ENCODE data around the gene SMAD7.

The SMAD7 gene

GRCh38 chr18:48950536-48951447 is at the start of gene SMAD7:
SMAD7 (minus strand) TSS chr18:48950965; CDS start chr18:48950424, 541 bp downstream.
- peak; percentile 66 for DNase-seq (ENCODE audit: low read depth)
- Histone ChIP-seq H3K4me1 (ENCODE audit: control insufficient read depth, insufficient read depth, low read length) (peaks cover 39% of the 10 kb centered on the region), H3K36me3 (ENCODE audit: control insufficient read depth, insufficient read depth, low read length, severe bottlenecking) (peaks cover 5% of the 10 kb centered on the region), H3K27me3 (replicated peaks; ENCODE audit: control insufficient read depth, insufficient read depth, low read length) (no peaks in the 10 kb centered on the region), H3K9ac (ENCODE audit: low read length) (peak within 1 kb of the TSS; percentile 91), H3K4me3 (ENCODE audit: low read length) (peak within 1 kb of the TSS; percentile 91), H3K9me3 (ENCODE audit: control insufficient read depth, low read length) (no peaks in the 10 kb centered on the region)

- no peak for DNase-seq (ENCODE audit: low read depth)
- no peak overlapping the region for H3K9ac ChIP-seq (ENCODE audit: low read length)
- H3K4me3 ChIP-seq (ENCODE audit: low read length), result no peak overlapping the region
- peaks cover 23% of the 10 kb centered on the region for H3K4me1 ChIP-seq (ENCODE audit: control insufficient read depth, insufficient read depth, low read length)
- H3K36me3 ChIP-seq (ENCODE audit: control insufficient read depth, insufficient read depth, low read length, severe bottlenecking), result no peaks in the 10 kb centered on the region
- no peaks in the 10 kb centered on the region for H3K9me3 ChIP-seq (ENCODE audit: control insufficient read depth, low read length)
- H3K27me3 ChIP-seq (replicated peaks; ENCODE audit: control insufficient read depth, insufficient read depth, low read length), result no peaks in the 10 kb centered on the region
Observed at GRCh38 chr18:48999569-48999968, 48.8 kb upstream of the SMAD7 start.

GRCh38 chr18:48997985-48998831 is 47.4 kb upstream of the SMAD7 start:
- Histone ChIP-seq H3K9ac (ENCODE audit: low read length) (peak overlapping the region; percentile 56), H3K9me3 (ENCODE audit: control insufficient read depth, low read length) (no peaks in the 10 kb centered on the region), H3K27me3 (replicated peaks; ENCODE audit: control insufficient read depth, insufficient read depth, low read length) (no peaks in the 10 kb centered on the region), H3K36me3 (ENCODE audit: control insufficient read depth, insufficient read depth, low read length, severe bottlenecking) (no peaks in the 10 kb centered on the region), H3K4me3 (ENCODE audit: low read length) (peak overlapping the region; percentile 9), H3K4me1 (ENCODE audit: control insufficient read depth, insufficient read depth, low read length) (peaks cover 36% of the 10 kb centered on the region)
- peak; percentile 93 for DNase-seq (ENCODE audit: low read depth)

- Histone ChIP-seq H3K4me3 (ENCODE audit: low read length) (no peak overlapping the region), H3K36me3 (ENCODE audit: control insufficient read depth, insufficient read depth, low read length, severe bottlenecking) (no peaks in the 10 kb centered on the region), H3K9me3 (ENCODE audit: control insufficient read depth, low read length) (no peaks in the 10 kb centered on the region), H3K9ac (ENCODE audit: low read length) (peak overlapping the region; percentile 56), H3K27me3 (replicated peaks; ENCODE audit: control insufficient read depth, insufficient read depth, low read length) (no peaks in the 10 kb centered on the region), H3K4me1 (ENCODE audit: control insufficient read depth, insufficient read depth, low read length) (peaks cover 38% of the 10 kb centered on the region)
- no peak for DNase-seq (ENCODE audit: low read depth)
Observed at GRCh38 chr18:48997681-48997984, 46.9 kb upstream of the SMAD7 start.

- peak; percentile 82 for DNase-seq (ENCODE audit: low read depth)
- H3K36me3 ChIP-seq (ENCODE audit: control insufficient read depth, insufficient read depth, low read length, severe bottlenecking), result no peaks in the 10 kb centered on the region
- H3K9ac ChIP-seq (ENCODE audit: low read length), result no peak overlapping the region
- no peak overlapping the region for H3K4me3 ChIP-seq (ENCODE audit: low read length)
- H3K9me3 ChIP-seq (ENCODE audit: control insufficient read depth, low read length), result no peaks in the 10 kb centered on the region
- peaks cover 38% of the 10 kb centered on the region for H3K4me1 ChIP-seq (ENCODE audit: control insufficient read depth, insufficient read depth, low read length)
- no peaks in the 10 kb centered on the region for H3K27me3 ChIP-seq (replicated peaks; ENCODE audit: control insufficient read depth, insufficient read depth, low read length)
Observed at GRCh38 chr18:48996901-48997463, 46.2 kb upstream of the SMAD7 start.

GRCh38 chr18:48996041-48996440 is 45.3 kb upstream of the SMAD7 start:
- DNase-seq (ENCODE audit: low read depth), result no peak
- Histone ChIP-seq H3K4me3 (ENCODE audit: low read length) (no peak overlapping the region), H3K9ac (ENCODE audit: low read length) (no peak overlapping the region), H3K36me3 (ENCODE audit: control insufficient read depth, insufficient read depth, low read length, severe bottlenecking) (no peaks in the 10 kb centered on the region), H3K9me3 (ENCODE audit: control insufficient read depth, low read length) (no peaks in the 10 kb centered on the region), H3K4me1 (ENCODE audit: control insufficient read depth, insufficient read depth, low read length) (peaks cover 40% of the 10 kb centered on the region), H3K27me3 (replicated peaks; ENCODE audit: control insufficient read depth, insufficient read depth, low read length) (no peaks in the 10 kb centered on the region)

- Histone ChIP-seq H3K9me3 (ENCODE audit: control insufficient read depth, low read length) (no peaks in the 10 kb centered on the region), H3K36me3 (ENCODE audit: control insufficient read depth, insufficient read depth, low read length, severe bottlenecking) (no peaks in the 10 kb centered on the region), H3K9ac (ENCODE audit: low read length) (no peak overlapping the region), H3K4me3 (ENCODE audit: low read length) (no peak overlapping the region), H3K4me1 (ENCODE audit: control insufficient read depth, insufficient read depth, low read length) (peaks cover 49% of the 10 kb centered on the region), H3K27me3 (replicated peaks; ENCODE audit: control insufficient read depth, insufficient read depth, low read length) (no peaks in the 10 kb centered on the region)
- no peak for DNase-seq (ENCODE audit: low read depth)
Observed at GRCh38 chr18:48994926-48995835, 44.4 kb upstream of the SMAD7 start.

- peak; percentile 74 for DNase-seq (ENCODE audit: low read depth)
- H3K4me3 ChIP-seq (ENCODE audit: low read length), result peak overlapping the region; percentile 31
- H3K27me3 ChIP-seq (replicated peaks; ENCODE audit: control insufficient read depth, insufficient read depth, low read length), result no peaks in the 10 kb centered on the region
- no peaks in the 10 kb centered on the region for H3K36me3 ChIP-seq (ENCODE audit: control insufficient read depth, insufficient read depth, low read length, severe bottlenecking)
- H3K4me1 ChIP-seq (ENCODE audit: control insufficient read depth, insufficient read depth, low read length), result peaks cover 50% of the 10 kb centered on the region
- H3K9ac ChIP-seq (ENCODE audit: low read length), result peak overlapping the region; percentile 21
- no peaks in the 10 kb centered on the region for H3K9me3 ChIP-seq (ENCODE audit: control insufficient read depth, low read length)
Observed at GRCh38 chr18:48994044-48994651, 43.4 kb upstream of the SMAD7 start.

- no peak for DNase-seq (ENCODE audit: low read depth)
- H3K27me3 ChIP-seq (replicated peaks; ENCODE audit: control insufficient read depth, insufficient read depth, low read length), result no peaks in the 10 kb centered on the region
- no peaks in the 10 kb centered on the region for H3K9me3 ChIP-seq (ENCODE audit: control insufficient read depth, low read length)
- no peaks in the 10 kb centered on the region for H3K36me3 ChIP-seq (ENCODE audit: control insufficient read depth, insufficient read depth, low read length, severe bottlenecking)
- peaks cover 47% of the 10 kb centered on the region for H3K4me1 ChIP-seq (ENCODE audit: control insufficient read depth, insufficient read depth, low read length)
- peak overlapping the region; percentile 31 for H3K4me3 ChIP-seq (ENCODE audit: low read length)
- H3K9ac ChIP-seq (ENCODE audit: low read length), result peak overlapping the region; percentile 21
Observed at GRCh38 chr18:48993586-48993985, 42.8 kb upstream of the SMAD7 start.

GRCh38 chr18:48992791-48993555 is 42.2 kb upstream of the SMAD7 start:
- Histone ChIP-seq H3K36me3 (ENCODE audit: control insufficient read depth, insufficient read depth, low read length, severe bottlenecking) (no peaks in the 10 kb centered on the region), H3K27me3 (replicated peaks; ENCODE audit: control insufficient read depth, insufficient read depth, low read length) (no peaks in the 10 kb centered on the region), H3K4me3 (ENCODE audit: low read length) (no peak overlapping the region), H3K9ac (ENCODE audit: low read length) (no peak overlapping the region), H3K9me3 (ENCODE audit: control insufficient read depth, low read length) (no peaks in the 10 kb centered on the region), H3K4me1 (ENCODE audit: control insufficient read depth, insufficient read depth, low read length) (peaks cover 41% of the 10 kb centered on the region)
- no peak for DNase-seq (ENCODE audit: low read depth)

All from adipocyte (in vitro differentiated cells).